Measurements from ENCODE around the gene C2CD2L. TPM values are rescaled to one million over a fixed set of nuclear protein-coding genes. Genes with fewer than 3 reads are reported as not detected.
A peak's percentile ranks its signal among the peaks of the same experiment; 100 is the strongest.

C2CD2L gene
- total RNA-seq, 1 experiment from 2014 or later = 7.8 TPM

GRCh38 chr11:119065369-119065768, 41.8 kb upstream of the C2CD2L start:
- no peaks in the 10 kb centered on the region for H3K27me3 Mint-ChIP-seq (ENCODE audit: unreplicated experiment)
- no TSS peak for BruUV-seq (replicated peaks)
- no peak for DNase-seq
- CTCF ChIA-PET = no interaction called here
- H3K9me3 Mint-ChIP-seq (ENCODE audit: low read depth, unreplicated experiment) = no peaks in the 10 kb centered on the region
- H3K27ac Mint-ChIP-seq (ENCODE audit: unreplicated experiment) = no peak overlapping the region
- no peaks in the 10 kb centered on the region for H3K4me1 Mint-ChIP-seq (ENCODE audit: low read depth, unreplicated experiment)
- intact Hi-C loops (cut with micrococcal nuclease; ENCODE audit: unreplicated experiment) = no loop called here
- no peak for TF ChIP-seq CTCF (IDR thresholded peaks at IDR 0.05; ENCODE audit: unreplicated experiment)
- H3K4me3 Mint-ChIP-seq (ENCODE audit: low read depth, unreplicated experiment) = no peak overlapping the region
- peaks cover 23% of the 10 kb centered on the region for H3K36me3 Mint-ChIP-seq (ENCODE audit: insufficient read depth, unreplicated experiment)

GRCh38 chr11:119067371-119068222, 39.5 kb upstream of the C2CD2L start, which contains the start of gene VPS11:
Gene VPS11 (plus strand): TSS chr11:119067818. CDS start chr11:119067824, 6 bp downstream.
- Mint-ChIP-seq H3K36me3 (ENCODE audit: insufficient read depth, unreplicated experiment) (peaks cover 23% of the 10 kb centered on the region), H3K27me3 (ENCODE audit: unreplicated experiment) (no peaks in the 10 kb centered on the region), H3K27ac (ENCODE audit: unreplicated experiment) (peak within 1 kb of the TSS; percentile 70), H3K4me1 (ENCODE audit: low read depth, unreplicated experiment) (no peaks in the 10 kb centered on the region), H3K4me3 (ENCODE audit: low read depth, unreplicated experiment) (peak within 1 kb of the TSS; percentile 81), H3K9me3 (ENCODE audit: low read depth, unreplicated experiment) (no peaks in the 10 kb centered on the region)
- no TSS peak for BruUV-seq (replicated peaks)
- CTCF ChIA-PET = interaction anchor here (0.6 to 1.0 kb wide), 7 partner anchors 28 to 272 kb away, joined by 3 to 5 read pairs (median 4); partner anchors contain the start of genes CBL, DPAGT1 and NHERF4
- intact Hi-C loops (cut with micrococcal nuclease; ENCODE audit: unreplicated experiment) = no loop called here
- no peak for TF ChIP-seq CTCF (IDR thresholded peaks at IDR 0.05; ENCODE audit: unreplicated experiment)
- DNase-seq = peak; percentile 94

DNA sequence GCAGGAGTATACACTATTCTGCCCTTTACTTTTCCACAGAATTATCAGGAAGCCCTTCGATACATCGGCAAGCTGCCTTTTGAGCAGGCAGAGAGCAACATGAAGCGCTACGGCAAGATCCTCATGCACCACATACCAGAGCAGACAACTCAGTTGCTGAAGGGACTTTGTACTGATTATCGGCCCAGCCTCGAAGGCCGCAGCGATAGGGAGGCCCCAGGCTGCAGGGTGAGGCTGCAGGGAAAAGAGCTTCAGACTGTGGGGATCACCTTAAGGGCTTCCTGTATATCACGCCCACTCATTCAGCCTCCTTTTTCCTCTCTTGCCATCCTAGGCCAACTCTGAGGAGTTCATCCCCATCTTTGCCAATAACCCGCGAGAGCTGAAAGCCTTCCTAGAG, 29.3 kb upstream of the C2CD2L start:
- DNase-seq = no peak
- CTCF ChIA-PET = no interaction called here
- no peaks in the 10 kb centered on the region for H3K9me3 Mint-ChIP-seq (ENCODE audit: low read depth, unreplicated experiment)
- H3K36me3 Mint-ChIP-seq (ENCODE audit: insufficient read depth, unreplicated experiment) = peaks cover 13% of the 10 kb centered on the region
- BruUV-seq (replicated peaks) = no TSS peak
- intact Hi-C loops (cut with micrococcal nuclease; ENCODE audit: unreplicated experiment) = no loop called here
- H3K27me3 Mint-ChIP-seq (ENCODE audit: unreplicated experiment) = no peaks in the 10 kb centered on the region
- H3K27ac Mint-ChIP-seq (ENCODE audit: unreplicated experiment) = no peak overlapping the region
- no peak overlapping the region for H3K4me3 Mint-ChIP-seq (ENCODE audit: low read depth, unreplicated experiment)
- no peak for TF ChIP-seq CTCF (IDR thresholded peaks at IDR 0.05; ENCODE audit: unreplicated experiment)
- H3K4me1 Mint-ChIP-seq (ENCODE audit: low read depth, unreplicated experiment) = no peaks in the 10 kb centered on the region

DNA sequence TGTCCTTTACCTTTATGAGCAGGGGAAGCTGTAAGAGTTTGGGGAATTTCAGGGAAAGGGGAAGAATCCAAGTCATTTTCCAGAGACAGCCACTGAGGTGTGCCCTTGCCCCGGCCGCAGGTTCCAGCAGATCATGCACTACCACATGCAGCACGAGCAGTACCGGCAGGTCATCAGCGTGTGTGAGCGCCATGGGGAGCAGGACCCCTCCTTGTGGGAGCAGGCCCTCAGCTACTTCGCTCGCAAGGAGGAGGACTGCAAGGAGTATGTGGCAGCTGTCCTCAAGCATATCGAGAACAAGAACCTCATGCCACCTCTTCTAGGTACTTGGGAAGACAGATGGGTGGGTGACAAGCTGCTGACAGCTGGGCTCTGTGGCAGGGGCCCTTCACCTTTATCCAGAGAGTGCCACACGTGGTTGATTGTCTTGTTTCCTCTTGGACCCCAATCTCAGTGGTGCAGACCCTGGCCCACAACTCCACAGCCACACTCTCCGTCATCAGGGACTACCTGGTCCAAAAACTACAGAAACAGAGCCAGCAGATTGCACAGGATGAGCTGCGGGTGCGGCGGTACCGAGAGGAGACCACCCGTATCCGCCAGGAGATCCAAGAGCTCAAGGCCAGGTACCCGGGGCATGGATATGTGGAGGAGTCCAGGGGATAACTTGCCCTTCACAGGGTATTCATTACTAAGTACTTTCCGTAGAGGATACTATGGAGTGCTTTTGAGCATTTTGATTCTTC, 28.3 kb upstream of the C2CD2L start:
- DNase-seq = no peak
- H3K4me3 Mint-ChIP-seq (ENCODE audit: low read depth, unreplicated experiment) = no peak overlapping the region
- H3K9me3 Mint-ChIP-seq (ENCODE audit: low read depth, unreplicated experiment) = no peaks in the 10 kb centered on the region
- no peaks in the 10 kb centered on the region for H3K4me1 Mint-ChIP-seq (ENCODE audit: low read depth, unreplicated experiment)
- intact Hi-C loops (cut with micrococcal nuclease; ENCODE audit: unreplicated experiment) = no loop called here
- peaks cover 13% of the 10 kb centered on the region for H3K36me3 Mint-ChIP-seq (ENCODE audit: insufficient read depth, unreplicated experiment)
- no TSS peak for BruUV-seq (replicated peaks)
- no peak overlapping the region for H3K27ac Mint-ChIP-seq (ENCODE audit: unreplicated experiment)
- no peak for TF ChIP-seq CTCF (IDR thresholded peaks at IDR 0.05; ENCODE audit: unreplicated experiment)
- CTCF ChIA-PET = no interaction called here
- no peaks in the 10 kb centered on the region for H3K27me3 Mint-ChIP-seq (ENCODE audit: unreplicated experiment)
